ENCODE results near the gene TM4SF20.

The TM4SF20 gene

DNA sequence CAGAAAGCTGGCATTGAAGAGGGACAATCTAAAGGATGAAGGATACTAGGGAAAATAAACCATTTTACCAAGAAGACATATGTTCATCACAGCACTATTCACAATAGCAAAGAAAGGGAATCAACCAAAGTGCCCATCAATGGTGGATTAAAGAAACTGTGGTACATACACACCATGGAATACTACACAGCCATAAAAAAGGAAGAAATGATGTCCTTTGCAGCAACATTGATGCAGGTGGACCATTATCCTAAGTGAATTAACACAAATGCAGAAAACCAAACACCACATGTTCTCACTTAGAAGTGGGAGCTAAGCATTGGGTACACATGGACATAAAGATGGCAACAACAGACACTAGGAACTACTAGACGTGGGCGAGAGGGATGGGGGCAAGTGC is 61.3 kb downstream of the TM4SF20 start:
- no peak for DNase-seq

- no peak for DNase-seq
These were observed 65.8 kb downstream of the TM4SF20 start for GRCh38 chr2:227313310-227313709.

- no peak for DNase-seq
These were observed 66.5 kb downstream of the TM4SF20 start for GRCh38 chr2:227312579-227312978.

Data from stimulated activated naive CD4-positive, alpha-beta T cell treated with Interleukin-2 at 50 U/mL for 16 hours (primary cell).